HG03103 (cell line): ENCODE measurements around the gene NTF4.
"Not testable (repeated sequence)": the region's sequence is repeated elsewhere in the genome, so short reads cannot be mapped to it uniquely, and the experiment has no call there.

Experiments
- ATAC-seq: cut with Tn5 transposase; IDR thresholded peaks from one replicate; pipeline ENCODE4 v1.9.1; 2021; ENCODE audit warnings: low read depth; ENCODE audit not compliant: unreplicated experiment

NTF4 gene

GRCh38 chr19:49024233-49024632, 40.4 kb downstream of the NTF4 start, which contains the start of gene CGB3:
CGB3 (minus strand) TSS chr19:49024333; CDS start chr19:49023971, 362 bp downstream.
- ATAC-seq: not testable (repeated sequence)

- no peak for ATAC-seq
These were observed 42.5 kb downstream of the NTF4 start for GRCh38 chr19:49022116-49022515.

DNA sequence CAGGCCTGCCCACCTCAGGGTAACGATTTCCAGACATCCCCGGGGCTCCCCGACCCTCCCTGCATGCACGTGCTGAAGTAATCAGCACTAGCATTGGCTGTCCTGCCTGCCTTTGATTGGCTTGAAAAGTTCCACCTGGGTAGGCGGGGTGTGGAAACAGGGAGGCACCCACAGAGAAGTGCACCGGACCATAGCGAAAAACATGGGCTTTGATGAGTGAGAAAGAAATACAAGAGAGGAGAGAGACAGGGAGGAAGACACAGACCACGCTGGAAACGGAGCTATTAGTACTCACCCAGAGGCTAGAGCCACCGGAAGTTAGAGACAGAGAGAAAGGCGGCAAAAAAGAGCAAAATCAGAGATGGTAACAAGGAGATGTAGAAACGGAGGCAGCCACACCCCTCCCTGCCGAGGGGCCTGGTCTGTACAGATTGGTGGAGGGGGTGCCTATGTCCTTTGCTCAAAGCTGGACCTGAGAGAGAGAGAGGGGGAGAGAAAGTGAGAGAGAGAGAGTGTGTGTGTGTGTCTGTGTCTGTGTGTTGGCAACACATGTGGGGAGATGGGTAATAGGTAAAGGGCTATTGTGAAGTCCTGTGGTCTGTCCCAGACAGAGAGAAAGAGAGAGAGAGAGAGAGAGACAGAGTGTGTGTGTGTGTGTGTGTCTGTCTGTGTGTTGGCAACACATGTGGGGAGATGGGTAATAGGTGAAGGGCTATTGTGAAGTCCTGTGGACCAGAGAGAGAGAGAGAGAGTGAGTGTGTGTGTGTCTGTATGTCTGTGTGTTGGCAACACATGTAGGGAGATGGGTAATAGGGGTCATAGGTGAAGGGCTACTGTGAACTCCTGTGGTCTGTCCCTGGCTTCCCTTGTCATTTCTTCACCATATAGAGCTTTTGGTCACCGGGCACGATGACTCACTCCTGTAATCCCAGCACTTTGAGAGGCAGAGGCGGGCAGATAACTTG, 43.4 kb downstream of the NTF4 start:
- no peak for ATAC-seq

DNA sequence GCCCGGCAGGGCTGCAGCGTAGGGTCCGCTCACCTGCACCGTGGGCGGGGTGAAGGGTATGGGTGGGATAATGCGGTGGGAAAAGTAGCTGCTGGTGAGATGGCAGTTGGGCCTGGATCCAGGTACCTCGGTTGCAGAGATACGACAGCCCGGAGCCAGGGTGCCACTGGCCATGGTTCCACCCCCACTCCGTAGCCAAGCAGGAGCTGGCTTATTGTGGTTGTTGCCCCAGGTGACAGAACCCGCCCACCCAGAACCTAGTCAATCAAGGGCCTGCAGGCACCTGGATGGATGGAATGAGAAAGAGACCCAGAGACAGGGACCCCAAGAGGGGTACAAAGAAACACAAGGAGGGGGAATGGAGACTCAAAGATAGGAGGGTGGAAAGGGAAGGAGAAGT, 44.3 kb downstream of the NTF4 start:
- ATAC-seq: no peak

- no peak for ATAC-seq
These were observed 45.2 kb downstream of the NTF4 start for GRCh38 chr19:49019242-49019932.

- ATAC-seq: not testable (repeated sequence)
These were observed 46.0 kb downstream of the NTF4 start for GRCh38 chr19:49018388-49019241.

- no peak for ATAC-seq
These were observed 46.8 kb downstream of the NTF4 start for GRCh38 chr19:49017666-49018351.

DNA sequence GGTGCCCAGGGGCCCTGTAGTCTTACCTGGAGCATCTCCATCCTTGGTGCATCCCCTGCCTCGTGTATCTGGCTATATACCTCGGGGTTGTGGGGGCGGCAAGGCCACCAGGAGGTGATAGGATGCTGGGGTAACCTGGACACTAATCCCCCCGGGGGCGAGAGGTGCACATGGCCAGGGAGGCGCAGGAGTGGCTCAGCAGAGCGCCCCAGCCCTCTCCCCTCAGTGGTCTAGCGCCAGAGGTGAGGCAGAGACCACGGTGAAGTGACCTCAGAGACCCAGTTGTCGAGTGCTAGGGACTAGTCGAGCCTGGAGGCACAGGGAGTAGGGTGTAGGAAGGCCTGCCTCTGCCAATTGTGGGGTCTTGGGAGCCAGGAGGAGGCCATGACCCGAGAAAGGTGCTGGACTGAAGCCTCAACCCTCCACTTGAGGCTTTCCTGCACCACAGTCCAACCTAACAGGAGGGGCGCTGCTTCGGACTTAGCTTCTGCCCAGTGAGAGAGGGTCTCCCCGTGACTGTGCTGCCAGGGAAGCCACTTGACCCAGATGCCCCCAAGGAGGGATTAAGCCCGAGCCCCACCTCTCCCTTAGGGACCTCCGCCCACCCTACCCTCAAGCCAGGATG, 47.5 kb downstream of the NTF4 start, which contains the start of gene LHB:
TSS of gene LHB (minus strand) at position 51 of the 625 bp plus-strand sequence. CDS start at position 41, 10 bp downstream.
- no peak for ATAC-seq

DNA sequence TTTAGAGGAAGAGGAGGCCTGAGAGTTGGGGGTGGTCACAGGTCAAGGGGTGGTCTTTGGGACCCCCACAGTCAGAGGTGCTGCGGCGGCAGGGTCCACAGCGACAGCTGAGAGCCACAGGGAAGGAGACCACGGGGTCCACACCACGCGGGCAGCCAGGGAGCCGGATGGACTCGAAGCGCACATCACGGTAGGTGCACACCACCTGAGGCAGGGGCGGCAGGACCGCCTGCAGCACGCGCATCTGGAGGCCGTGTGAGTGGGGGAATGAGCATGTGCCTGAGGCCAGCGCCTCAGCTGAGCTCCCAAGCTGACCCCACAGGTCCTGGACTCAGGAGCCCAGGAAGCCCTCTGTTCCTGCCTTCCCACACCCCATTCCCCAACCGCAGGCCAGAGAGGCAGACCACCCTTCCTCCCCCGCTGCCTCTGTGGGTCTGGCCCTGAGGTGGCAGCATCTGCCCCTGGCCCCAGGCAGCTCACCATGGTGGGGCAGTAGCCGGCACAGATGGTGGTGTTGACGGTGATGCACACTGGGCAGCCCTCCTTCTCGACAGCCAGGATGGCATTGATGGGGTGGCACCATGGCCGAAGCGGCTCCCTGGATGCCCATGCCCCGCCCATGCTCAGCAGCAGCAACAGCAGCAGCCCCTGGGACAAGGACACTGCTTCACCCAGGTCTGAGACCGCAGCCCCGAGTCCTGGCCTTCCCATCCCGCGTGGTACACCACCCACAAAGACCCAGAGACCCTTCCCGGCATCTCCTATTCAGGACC, 48.4 kb downstream of the NTF4 start:
- ATAC-seq: no peak

- no peak for ATAC-seq
These were observed 49.8 kb downstream of the NTF4 start for GRCh38 chr19:49014870-49015255.

- ATAC-seq: no peak
These were observed 50.3 kb downstream of the NTF4 start for GRCh38 chr19:49014123-49014869.

GRCh38 chr19:49011194-49011593, 53.4 kb downstream of the NTF4 start:
- ATAC-seq: no peak
